HPDE6-E6E7 (cell line): Measurements from ENCODE around the gene MYLK.

ENCODE experiments used
- DNase-seq: peaks from one replicate; pipeline ENCODE4 v3.0.0; 2011; ENCODE audit warnings: missing footprints; ENCODE audit errors: extremely low spot score

MYLK gene

DNA sequence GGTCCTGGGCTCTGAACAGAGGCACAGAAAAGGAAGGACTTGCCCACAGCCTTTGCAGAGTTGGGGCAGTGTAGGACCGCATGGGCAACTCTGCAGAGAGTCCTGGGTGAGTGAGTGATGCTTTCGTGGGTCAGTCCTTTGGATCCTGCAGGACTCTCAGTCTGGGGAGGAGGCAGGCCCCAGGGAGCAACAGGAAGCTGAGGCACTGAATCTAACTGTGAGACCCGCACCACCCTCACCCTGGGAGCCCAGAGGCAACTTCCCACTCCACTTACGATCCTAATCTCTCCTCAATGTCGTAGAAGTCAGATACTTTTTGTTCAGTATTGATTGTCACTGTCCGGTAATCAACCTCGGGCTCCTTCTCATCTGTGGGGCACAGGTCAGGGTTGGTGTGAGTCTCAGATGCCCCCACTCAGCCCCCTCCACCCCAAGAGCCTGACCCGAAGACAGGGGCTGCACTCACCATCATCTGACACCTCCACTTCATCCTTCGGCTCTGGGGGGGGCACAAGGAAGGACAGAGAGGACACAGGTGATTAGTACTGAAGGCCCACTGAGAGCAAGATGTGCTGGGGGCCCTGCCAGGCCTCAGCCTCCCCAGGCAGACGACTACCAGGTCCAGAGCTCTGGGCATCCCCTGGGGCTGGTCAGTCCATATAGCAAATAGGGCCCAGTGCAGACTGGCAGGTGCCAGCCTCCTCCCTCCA, 235.3 kb downstream of the MYLK start:
- no peak for DNase-seq

DNA sequence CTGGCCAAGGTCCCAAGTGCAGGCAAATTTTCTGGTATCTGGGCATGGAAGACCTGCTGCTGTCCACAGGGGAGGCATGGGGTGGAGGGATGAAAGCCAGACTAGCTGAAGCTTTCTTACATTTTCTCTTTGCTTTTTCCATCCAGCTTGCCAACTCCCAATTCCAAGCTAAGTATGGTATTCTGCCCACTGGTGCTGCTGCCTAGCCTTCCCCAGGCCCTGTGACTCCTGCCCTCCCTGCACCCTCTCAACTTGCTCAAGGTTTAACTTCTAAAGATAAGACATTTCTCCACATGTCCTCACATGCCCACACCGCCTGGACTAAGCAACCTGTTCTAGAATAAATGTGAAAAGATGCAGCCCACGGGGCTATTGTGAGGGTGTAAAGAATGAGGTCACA, 239.8 kb downstream of the MYLK start:
- DNase-seq: no peak

DNA sequence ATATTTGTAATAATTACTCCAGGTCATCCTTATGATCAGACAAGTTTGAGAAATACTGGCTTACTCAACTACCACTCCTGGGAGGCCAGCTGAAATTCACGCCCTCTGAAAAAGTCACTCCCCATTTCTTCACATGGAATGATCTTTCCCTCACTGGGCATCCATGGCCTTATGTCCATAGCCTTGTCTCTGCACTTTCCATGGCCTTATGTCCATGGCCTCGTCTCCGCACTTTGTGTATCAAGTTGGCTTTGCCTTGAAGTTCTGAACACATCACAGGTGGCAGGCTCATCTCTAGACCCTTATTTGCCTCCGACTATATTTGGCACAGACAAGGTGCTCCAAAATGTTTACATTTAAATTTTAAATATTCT, 241.2 kb downstream of the MYLK start:
- no peak for DNase-seq

DNA sequence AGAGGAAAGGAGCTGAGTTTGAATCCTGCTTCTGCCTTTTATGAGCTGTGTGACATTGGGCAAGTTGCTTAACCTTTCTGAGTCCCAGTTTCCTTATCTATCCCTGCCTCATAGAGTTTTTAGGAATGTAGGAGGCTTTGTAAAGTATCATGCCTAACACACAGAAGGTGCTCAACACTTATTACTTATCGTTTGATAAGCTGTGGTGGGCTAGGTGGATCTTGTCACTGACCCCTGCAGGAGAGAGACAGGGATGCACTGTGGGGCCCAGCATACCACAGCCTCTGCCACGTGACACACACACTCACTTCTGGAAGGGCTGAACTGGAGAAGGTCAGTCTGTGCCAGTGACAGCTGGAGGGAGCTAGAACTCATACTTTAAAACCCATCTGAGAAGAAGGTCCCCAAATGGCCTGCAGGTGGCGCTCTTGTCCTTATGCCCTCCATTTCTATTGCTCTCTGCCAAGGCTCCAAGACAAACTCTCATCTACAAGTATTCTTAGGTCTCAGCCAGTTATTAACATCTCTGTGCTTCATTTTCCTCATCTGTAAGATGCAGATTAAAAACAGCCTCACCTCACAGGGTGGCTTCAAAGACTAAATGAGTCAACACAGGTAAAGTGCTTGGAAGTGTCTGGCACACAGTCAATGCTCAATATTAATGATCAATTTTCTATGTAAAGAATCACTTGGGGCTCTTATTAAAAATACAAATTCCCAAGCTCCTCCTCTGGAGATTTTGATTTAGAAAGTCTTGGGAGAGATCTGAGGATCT, 241.8 kb downstream of the MYLK start:
- peak; percentile 54 for DNase-seq

DNA sequence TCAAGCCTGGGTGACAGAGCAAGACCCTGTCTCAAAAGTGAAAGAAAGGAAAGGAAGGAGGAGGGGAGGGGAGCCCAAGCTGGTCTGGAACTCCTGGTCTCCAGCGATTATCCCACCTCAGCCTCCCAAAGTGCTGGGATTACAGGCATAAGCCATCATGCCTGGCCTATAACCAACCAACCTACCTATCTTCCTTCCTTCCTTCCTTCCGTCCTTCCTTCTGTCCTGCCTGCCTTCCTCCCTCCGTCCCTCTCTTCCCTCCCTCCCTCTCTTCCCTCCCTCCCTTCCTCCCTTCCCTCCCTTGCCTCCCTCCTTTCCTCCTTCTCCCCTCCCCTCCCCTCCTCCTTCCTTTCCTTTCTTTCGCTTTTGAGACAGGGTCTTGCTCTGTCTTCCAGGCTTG, 242.6 kb downstream of the MYLK start:
- DNase-seq: no peak

DNA sequence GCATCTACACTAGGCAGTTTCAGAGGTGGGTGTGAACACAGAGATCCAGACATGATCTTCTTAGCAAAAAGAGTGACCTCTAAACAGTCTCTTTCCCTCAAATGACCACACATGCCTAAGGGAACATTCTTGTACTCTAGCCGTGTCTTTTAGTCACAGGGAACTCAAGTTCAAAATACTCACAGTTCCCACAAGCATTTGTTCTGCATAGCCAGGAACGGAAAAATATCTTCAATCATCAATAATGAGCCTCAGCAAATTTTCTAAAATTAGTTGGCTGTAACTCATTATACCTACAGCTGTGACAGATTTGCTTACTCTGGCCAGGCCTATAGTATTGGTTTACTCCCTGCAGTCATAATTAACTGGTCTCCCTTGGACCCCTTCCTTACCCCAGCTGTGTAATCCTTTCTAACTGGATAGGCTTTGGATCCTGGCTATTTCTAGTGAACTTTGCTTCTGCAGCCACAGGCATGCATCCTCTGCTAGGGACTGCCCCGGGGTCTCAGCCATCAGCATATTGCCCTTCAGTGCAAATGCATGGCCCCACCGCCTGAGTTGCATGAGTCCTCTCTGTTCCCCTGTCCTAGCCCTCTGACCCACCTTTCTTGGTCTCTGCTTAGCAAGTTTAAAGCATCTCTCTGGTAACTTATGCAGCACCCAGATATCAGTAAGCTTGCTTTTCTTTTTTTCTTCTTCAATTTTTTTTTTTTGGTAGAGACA, 243.2 kb downstream of the MYLK start:
- no peak for DNase-seq

DNA sequence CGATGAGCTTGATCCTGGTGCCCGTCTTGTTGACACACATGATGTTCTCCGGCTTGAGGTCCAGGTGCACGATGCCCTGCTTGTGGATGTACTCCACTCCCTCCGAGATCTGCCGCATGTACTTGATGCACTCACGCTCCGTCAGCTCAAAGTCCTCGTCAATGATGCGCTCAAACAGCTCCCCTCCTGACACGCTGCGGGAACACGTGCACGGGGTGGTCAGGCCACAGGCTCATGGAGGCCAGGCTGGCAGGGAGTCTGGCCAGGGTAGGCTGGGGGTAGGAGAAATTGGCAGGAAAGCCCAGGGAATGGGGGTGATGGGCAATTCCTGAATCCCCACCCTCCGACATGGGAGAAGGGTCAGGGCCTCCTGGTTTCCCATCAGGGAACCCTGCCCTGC, 243.8 kb downstream of the MYLK start:
- no peak for DNase-seq

DNA sequence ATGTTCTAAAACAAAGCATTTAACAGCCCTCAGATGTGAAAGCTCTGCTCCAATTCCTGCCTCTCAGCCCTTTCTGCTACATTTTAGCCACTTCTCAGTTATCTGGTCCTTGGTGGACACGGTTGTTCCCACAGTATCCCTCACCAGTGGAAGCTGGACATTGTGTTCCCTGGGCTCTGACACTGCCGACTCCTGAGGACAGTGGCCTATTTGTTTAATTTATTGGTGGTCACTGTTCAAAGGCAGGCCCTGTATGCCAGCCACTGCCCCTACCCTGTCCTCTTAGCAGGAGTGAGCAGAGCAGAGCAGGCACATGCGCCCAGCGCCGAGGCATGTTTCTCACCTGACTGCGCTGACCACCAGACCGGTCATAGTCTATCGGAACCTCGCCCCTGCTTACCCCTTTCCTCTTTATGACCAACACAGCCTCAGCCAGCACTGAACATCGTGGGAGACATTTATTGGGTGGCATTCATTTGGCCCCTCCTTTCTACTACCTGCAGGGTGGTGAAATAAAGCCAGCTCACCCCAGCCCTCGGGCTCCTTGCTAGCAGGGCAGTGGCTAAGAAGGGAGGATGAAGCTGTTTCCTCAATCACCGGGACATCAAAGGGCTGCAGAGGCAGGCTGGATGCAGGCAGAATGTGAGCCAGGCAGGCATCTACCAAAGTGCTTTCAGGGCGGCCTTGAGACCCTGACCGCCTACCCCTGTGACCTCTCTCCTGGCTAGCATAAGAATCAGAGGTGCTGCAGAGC, 245.0 kb downstream of the MYLK start:
- DNase-seq: no peak

DNA sequence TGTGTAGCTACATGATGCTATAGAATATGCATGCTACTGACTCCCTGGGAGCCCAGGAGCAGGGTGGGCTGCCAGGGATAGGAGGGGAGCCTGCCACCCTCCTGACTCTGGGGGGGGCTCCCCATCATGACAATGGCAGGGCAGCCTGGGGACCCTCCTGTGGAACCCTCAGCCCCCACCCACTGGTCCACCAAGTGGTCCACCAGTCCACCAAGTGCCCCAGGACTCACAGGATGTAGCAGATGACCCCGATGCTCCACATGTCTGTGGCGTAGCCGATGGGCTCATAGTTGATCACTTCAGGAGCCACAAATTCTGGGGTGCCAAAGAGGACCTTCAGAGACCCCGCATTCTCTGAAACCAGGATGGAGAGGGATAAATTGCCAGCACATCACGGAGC, 246.3 kb downstream of the MYLK start:
- no peak for DNase-seq

DNA sequence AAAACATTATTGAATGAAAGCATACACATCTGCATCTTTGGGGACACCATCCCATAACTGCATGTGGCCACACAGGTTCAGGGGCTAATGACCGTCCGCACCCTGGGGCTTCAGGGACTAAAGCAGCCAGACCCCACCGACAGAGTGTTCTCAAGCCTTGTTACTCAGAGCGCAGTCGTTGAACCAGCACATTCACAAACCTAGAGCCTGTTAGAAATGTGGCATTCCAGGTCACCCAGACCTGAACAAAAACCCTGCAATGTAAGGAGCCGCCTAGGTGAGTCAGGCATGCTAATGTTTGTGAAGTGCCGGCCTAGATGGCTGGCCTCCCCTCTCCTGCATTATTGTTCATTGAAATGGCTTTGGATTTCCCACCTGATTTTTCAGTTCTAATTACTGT, 247.0 kb downstream of the MYLK start:
- no peak for DNase-seq

DNA sequence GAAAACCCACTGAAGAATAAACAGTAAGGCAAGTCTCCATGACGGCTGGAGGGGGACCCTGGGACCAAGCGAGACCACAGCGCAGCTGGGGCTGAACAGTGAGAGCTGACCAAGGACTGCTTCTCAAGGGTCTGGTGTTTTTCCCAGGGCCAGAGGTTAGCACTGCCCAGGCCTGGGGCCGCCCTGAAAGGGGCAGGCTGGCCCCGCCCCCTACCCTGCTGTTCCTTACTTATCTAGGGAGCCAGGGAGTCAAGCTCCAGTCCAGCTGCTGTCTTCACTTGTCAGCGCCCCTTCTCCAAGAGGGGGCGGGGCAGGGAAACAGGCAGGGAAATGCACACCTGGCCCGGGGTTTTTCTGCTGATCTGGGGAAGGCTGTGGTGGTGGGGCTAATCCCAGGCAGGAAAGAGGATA, 247.7 kb downstream of the MYLK start:
- no peak for DNase-seq

DNA sequence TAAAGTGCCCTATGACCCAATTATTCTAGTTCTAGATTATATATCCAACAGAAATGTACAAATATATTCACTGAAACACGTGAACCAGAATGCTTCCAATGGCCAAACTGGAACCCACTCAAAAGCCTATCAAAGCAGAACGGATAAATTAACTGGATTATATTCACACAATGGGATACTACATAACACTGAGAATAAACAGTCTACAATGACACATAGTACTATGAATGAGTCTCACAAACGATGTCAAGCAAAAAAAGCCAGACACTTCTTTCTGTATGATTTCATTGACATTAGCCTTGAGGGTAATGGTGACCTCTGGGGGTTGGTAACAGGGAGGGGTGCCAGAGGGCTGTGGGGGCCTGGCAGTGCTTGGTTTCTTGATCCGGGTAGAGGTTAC, 248.4 kb downstream of the MYLK start:
- DNase-seq: no peak

DNA sequence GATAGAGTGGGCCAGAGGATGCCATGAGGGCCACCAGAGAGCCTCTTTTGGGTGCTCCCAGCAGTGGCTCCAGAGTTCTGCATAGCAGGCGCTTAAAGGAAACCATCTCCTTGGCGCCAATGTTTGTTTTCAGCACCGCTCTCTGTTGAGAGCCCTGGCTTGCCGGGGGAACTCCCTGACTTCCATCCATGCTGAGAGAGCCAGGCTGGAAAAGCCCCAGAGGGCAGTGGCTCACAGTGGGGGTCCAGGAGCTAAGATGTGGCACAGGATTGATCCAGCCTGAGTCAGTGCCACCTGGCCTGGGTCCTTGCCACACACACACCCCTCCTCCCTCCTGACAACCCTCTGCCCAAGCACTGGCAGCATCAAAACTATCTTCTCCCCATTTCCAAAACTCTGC, 248.9 kb downstream of the MYLK start:
- DNase-seq: no peak

DNA sequence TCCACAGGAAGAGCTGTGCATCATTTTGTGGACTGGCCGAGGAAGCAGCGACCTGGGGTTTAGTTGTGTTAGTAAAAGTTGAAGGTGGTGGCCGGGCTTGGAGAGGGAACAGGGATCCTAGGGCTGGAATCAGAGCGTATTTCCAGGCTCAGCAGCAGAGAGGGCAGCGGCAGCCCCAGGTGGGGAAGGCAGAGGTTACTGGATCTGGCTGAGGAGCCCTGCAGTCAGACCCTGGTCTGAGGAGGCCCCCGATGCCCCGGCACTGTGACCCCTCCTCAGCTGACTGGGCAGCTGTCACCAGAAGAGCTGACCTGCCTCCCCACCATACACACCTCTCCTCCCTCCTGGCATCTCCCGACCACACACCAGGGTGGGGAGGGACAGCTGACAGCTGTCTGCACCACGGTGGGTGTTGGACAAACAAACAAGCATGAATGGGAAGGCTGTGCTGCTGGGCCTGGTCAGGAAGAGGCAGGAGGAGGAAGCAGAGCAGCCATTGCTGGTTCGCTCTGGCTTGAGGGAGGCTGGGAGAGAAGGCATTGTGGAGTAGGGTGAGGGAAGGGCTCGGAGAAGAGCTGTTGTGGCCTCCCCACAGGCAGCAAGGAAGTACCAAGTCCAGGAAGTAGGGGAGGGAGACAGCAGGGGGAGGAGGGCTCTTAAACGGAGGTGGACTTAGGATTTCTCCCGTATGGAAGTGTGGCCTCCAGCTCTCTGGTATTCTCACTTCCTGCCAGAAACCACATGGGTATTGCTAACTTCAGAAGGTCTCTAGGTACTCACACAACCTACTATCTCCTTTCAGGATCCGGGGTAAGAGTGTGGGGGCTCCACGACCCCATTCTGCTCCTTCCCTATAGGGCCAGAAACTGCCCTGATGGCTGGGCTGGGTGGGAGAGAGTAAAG, 249.7 kb downstream of the MYLK start:
- DNase-seq: no peak

DNA sequence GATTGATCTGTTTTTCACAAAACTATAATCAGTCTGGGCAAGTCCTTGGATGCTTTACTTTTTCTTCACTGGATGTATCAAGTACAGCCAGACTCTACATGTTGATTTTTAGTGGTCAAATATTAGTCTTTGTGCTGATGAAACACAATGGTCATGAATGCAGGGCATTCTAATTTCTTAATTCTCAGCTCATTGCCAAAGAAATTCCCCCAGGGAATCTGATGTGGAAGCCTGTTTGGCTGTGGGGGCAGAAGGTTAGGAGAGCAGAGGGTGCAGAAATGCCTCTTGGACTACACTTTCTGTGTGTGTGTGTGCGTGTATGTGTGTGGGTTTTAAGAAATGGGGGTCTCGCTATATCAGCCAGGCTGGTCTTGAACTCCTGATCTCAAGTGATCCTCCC, 250.6 kb downstream of the MYLK start:
- no peak for DNase-seq

DNA sequence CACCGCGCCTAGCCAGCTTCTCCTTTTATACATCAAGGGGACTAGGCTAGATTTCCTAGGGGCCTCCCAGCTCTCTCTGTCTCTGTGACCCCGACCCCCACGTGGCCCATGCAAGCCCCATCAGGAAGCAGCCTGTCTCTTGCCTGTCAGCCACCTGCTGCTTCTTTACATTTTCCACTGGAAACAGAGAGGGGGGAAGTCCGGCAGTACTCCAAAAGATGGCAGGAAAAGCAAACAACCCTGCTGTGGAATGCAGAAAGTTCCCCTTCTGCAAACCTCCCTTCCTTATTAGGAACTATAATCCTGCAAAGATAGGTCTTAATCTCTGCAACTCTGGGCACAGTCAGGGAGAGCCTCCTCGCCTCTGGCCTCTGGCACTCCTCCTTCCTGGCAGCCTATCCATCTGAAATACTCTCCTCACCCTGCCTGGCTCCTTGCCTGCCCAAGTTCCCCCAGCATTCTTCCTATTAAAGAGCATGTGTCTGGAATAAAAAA, 251.9 kb downstream of the MYLK start:
- DNase-seq: no peak

DNA sequence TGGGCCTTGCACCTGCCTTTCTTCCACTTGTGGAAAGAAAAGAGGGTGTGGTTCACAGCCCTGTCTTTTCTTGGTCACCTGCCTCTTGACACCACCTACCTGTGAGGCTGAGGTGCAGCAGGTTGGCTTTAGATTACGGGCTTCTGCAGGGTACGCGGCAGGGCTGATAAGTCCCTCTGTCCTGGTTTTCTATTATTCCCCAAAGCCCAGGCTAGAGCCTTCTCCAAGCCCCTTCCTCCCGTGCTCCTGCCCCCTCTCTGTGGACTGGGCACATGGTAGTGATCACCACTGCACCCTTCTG, 254.4 kb downstream of the MYLK start:
- DNase-seq: no peak

DNA sequence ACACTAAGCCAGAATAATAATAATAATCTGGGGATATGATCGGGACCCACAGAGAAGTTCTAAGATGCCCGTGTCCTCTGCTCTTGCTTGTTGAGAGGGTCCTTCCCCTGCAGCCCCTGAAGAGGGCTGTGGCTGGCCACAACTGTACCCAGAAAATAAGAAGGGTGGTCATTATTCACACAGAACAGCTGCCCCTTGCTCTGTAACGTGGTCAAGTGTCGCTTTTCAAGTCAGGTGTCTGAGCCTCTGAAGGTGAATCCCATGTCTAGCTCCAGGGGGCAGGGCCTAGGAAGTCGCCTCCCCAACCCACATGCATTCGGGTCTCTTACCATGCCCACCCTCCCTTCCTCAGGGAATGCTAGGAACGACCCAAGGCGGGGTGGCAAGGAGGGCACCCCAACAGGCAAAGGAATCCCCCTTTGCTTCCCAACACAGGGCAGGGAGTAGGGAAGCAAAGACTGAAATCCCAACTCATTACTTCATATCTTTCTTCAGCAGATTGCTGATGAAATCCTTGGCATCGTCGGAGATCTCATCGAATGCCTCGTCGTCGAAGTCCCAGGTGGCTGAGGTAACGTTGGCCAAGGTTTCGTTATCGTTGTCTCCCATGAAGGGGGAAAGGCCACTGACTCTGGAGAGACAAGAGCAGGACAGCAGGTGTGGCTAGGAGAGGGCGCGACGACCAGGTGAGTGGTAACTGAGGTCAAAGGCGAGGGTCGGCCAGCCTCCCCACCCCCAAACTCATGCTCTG, 255.0 kb downstream of the MYLK start:
- no peak for DNase-seq

DNA sequence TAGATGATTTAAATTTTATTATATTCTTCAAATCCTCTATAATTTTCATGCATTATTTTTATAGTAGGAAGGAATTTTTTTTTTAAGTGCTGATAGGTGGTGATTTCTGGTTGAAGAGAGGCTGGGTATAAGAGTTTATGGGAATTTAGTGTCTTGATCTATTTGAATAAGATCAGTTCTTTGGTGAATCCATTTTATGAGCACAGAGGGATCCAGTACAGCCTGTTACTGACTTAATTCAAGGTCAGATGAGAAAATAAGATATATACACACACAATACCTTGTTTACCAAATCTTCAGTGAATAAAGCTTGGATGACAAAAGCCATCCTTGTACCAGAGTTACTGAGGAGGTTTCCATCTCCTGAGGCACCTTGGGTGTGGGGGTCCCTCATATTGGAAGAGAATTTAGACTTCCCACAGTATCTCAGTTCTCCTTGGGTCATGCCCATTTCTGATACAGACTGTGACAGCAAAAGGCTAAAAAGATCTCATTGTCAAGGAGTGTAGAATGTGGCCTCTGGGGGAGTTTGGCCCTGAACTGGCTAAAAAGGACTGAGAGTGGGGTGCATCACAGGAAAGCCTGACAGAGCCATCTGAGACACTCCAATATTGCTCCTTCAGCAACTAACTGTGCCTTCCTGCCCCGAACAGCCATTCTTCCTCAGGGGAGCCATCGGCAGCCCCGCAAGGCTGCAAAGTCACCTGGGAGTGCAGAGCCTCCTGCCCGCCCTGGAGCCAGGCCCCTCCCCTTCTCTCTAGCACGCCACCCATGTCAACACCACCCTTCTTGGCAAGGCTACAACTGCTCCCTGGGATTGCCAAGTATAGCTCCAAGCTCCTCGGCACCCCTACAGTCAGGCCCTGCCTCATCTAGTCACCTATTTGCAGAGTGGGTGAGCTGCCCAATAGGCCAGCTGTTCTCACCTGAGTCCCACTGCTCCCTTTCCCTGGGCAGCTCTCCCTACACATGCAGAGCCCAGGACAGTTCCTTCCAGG, 256.2 kb downstream of the MYLK start:
- DNase-seq: no peak
